Heart right ventricle (tissue), 16 donors: ENCODE measurements around the gene TSHR. TPM values are rescaled to one million over a fixed set of nuclear protein-coding genes. Genes with fewer than 3 reads are reported as not detected.
"Not testable (repeated sequence)": the region's sequence is repeated elsewhere in the genome, so short reads cannot be mapped to it uniquely, and the experiment has no call there.

Source experiments
- ATAC-seq, 8 donors: fragments of 200-7000 bp; cut with Tn5 transposase; one replicate each; pipeline ENCODE4 v1.9.1; 2020; ENCODE audit warnings: mild to moderate bottlenecking in 8 of 8, moderate library complexity in 8 of 8, moderate number of reproducible peaks in 1 of 8
- DNase-seq, 2 donors: peaks; one replicate each; pipeline ENCODE4 v3.0.0-alpha.2; 2020
- H3K27ac ChIP-seq, 10 donors: fragments of 200-600 bp; sonication (generic) in 2 of 10; one replicate each; pipeline versions ENCODE4 v1.5.0 to v1.8.0; 2020 to 2022; ENCODE audit warnings: mild to moderate bottlenecking in 3 of 10
- H3K27me3 ChIP-seq, 7 donors: fragments of 200-600 bp; one replicate each; pipeline ENCODE4 v1.8.0; 2021 to 2022; ENCODE audit warnings: mild to moderate bottlenecking in 2 of 7
- H3K36me3 ChIP-seq, 9 donors: fragments of 200-600 bp; sonication (generic) in 1 of 9; one replicate each; pipeline versions ENCODE4 v1.5.0 to v1.8.0; 2020 to 2022; ENCODE audit warnings: mild to moderate bottlenecking in 2 of 9
- H3K4me1 ChIP-seq, 9 donors: fragments of 200-600 bp; sonication (generic) in 1 of 9; one replicate each; pipeline versions ENCODE4 v1.5.0 to v1.8.0; 2020 to 2022; ENCODE audit warnings: mild to moderate bottlenecking in 4 of 9
- H3K4me3 ChIP-seq, 10 donors: fragments of 200-600 bp; sonication (generic) in 2 of 10; one replicate each; pipeline versions ENCODE4 v1.5.0 to v1.8.0; 2020 to 2022; ENCODE audit warnings: mild to moderate bottlenecking in 7 of 10, moderate library complexity in 2 of 10
- H3K9me3 ChIP-seq, 11 donors: fragments of 200-600 bp in 10 of 11; sonication (generic) in 2 of 11; one replicate each; pipeline versions ENCODE4 v1.5.0 to v1.8.0; 2013 to 2022; ENCODE audit warnings: mild to moderate bottlenecking in 2 of 11, control low read depth in 1 of 11, moderate library complexity in 1 of 11
- WGBS, 2 donors: extraction: QIAGEN DNeasy Blood & Tissue Kit; methylation state at CpG; one replicate each; pipeline ENCODE4 v1.1.7; 2013; ENCODE audit warnings: inconsistent platforms in 1 of 2; 5-methylcytosine and 5-hydroxymethylcytosine counted together
- intact Hi-C, 10 donors: fragments of 100-400 bp; cut with DNase I; formaldehyde crosslinking; loops; one replicate each; pipeline versions ENCODE4 v1.11.1 to v1.14.2; 2022
- long read RNA-seq, 3 donors: library from polyadenylated mRNA; unstranded; transcript quantifications; one replicate each; pipeline ENCODE4 v2.0.0, GENCODE V29; 2020 to 2021
- polyA plus RNA-seq, 2 donors: library from polyadenylated mRNA; stranded (reverse); fragments of 200-250 nt; gene quantifications; one replicate each; pipeline ENCODE4 v1.2.3, GENCODE V29; 2013
- total RNA-seq, 10 donors: library from RNA; stranded (reverse); fragmentation: NEBNext Ultra II Directional in 3 of 10; extraction: Animal tissue kit (Norgen Biotek cat#: 25700) in 3 of 10; gene quantifications; one replicate each; pipeline versions ENCODE4 v1.2.1 to v1.2.4, GENCODE V29; 2021 to 2023
- TF ChIP-seq, protein P1 (sequence below), 9 donors: fragments of 200-600 bp; sonication (generic) in 2 of 9; IDR thresholded peaks; one replicate each; pipeline versions ENCODE4 v1.5.0 to v1.8.0; 2021 to 2022; ENCODE audit warnings: antibody characterized with exemption in 9 of 9, mild to moderate bottlenecking in 5 of 9, moderate library complexity in 1 of 9
- donor health status: Arrhythmogenic right ventricular cardiomyopathy.
- donor health status: ischemic (EF 13 %, LVEDD 7.1; RV severe dilation, severe dysfunction).
- donor health status: healthy with polysubstance abuse.
- donor health status: DM: no; HTN: yes; CAD: no.
- donor health status: DM: no; HTN: no; CAD: no.
- donor health status: ischemic (EF 25% LVEDD 6.9; RV normal size, moderate dysfunction).
- donor health status: ischemic (EF 25% LVEDD 5.7; RV mildly dilated, moderate dysfunction).
- donor health status: healthy.
- donor health status: DM: yes; HTN: yes; CAD: no.
- donor health status: Ischemic cardiomyopathy.
- donor health status: ischemic (EF 35%, LVEDD 5.7; RV mildly dilated, moderate dysfunction).
- donor health status: nonischemic (EF 11% LVEDD 7.7; RV severe dilation, severe dysfunction).
- donor health status: DM: yes; HTN: yes; CAD: no.
- donor health status: PGD.
- donor health status: ischemic (EF 29% LVEDD 5.4; RV normal size, mild dysfunction).
- donor health status: nonischemic (EF 23%, LVEDD 6.1; RV moderate dilation, normal function).

The TSHR gene
- total RNA-seq (not detected), polyA plus RNA-seq (under 1 TPM in 1 of 2 donors, not detected in 1; 0.04 TPM)
- long read RNA-seq, donor 1: 0 reads
- long read RNA-seq, donor 2: 0 reads
- long read RNA-seq, donor 3: 0 reads

DNA sequence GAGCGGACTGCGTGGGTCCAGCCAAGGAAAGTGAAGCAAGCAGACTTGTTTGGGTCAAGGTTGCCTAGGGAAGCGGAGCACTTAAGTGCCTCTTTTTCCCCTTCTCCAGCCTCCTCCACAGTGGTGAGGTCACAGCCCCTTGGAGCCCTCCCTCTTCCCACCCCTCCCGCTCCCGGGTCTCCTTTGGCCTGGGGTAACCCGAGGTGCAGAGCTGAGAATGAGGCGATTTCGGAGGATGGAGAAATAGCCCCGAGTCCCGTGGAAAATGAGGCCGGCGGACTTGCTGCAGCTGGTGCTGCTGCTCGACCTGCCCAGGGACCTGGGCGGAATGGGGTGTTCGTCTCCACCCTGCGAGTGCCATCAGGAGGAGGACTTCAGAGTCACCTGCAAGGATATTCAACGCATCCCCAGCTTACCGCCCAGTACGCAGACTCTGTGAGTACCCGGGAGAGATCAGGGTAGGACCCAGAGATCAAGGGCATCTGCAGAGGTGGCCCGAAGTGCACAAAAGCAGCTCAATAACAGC lies at the start of gene TSHR:
Gene TSHR (plus strand): TSS at position 206 of the 526 bp plus-strand sequence. CDS start 60 bp downstream, at position 266.
- H3K27ac ChIP-seq: peak within 1 kb of the TSS in 1 of 10 donors; percentile 62
- peaks cover 0 to 28% (median 9%) of the 10 kb centered on the region in 9 donors for H3K4me1 ChIP-seq
- DNase-seq (peak in 1 of 2 donors; percentile 4), ATAC-seq (peak in 7 of 8 donors; percentile 18 to 54 (median 26))
- peaks cover 0 to 25% (median 15%) of the 10 kb centered on the region in 7 donors for H3K27me3 ChIP-seq
- peak within 1 kb of the TSS; percentile 32 to 64 (median 53) for H3K4me3 ChIP-seq
- no peaks in the 10 kb centered on the region for H3K36me3 ChIP-seq
- 15 to 16% methylated on average over 21 of the region's 21 CpGs for WGBS, 2 donors
- intact Hi-C loops: loop anchor here in 7 of 10 donors (2.0 to 10.0 kb wide), 5 partner anchors 31 to 499 kb away; no protein-coding TSS in a partner anchor
- TF ChIP-seq, protein P1, sequence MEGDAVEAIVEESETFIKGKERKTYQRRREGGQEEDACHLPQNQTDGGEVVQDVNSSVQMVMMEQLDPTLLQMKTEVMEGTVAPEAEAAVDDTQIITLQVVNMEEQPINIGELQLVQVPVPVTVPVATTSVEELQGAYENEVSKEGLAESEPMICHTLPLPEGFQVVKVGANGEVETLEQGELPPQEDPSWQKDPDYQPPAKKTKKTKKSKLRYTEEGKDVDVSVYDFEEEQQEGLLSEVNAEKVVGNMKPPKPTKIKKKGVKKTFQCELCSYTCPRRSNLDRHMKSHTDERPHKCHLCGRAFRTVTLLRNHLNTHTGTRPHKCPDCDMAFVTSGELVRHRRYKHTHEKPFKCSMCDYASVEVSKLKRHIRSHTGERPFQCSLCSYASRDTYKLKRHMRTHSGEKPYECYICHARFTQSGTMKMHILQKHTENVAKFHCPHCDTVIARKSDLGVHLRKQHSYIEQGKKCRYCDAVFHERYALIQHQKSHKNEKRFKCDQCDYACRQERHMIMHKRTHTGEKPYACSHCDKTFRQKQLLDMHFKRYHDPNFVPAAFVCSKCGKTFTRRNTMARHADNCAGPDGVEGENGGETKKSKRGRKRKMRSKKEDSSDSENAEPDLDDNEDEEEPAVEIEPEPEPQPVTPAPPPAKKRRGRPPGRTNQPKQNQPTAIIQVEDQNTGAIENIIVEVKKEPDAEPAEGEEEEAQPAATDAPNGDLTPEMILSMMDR (IDR thresholded peaks at IDR 0.05): no peak
- no peaks in the 10 kb centered on the region for H3K9me3 ChIP-seq

DNA sequence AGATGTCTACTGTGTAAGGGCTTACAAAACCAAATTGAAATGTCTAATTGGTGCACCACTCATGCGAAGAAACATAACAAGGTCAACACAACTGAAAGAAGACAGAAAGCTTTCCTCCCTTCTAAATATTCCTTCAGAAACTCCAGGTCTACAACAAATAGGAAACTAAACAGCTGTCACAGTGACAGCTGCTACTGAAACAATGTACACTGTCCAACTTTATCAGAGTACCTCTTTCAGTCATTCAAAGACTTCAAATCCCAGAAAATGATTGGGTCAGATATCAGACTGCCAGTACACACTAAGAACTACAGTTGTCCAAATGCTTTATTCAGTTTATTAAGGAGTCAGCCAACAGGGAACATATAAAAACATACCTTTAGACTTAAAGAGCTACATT lies 49.1 kb upstream of the TSHR start:
- no peak overlapping the region for H3K27ac ChIP-seq
- intact Hi-C loops: no loop called here
- ATAC-seq (no peak), DNase-seq (no peak)
- H3K4me1 ChIP-seq: no peaks in the 10 kb centered on the region
- H3K27me3 ChIP-seq: no peaks in the 10 kb centered on the region
- TF ChIP-seq, protein P1 (IDR thresholded peaks at IDR 0.05): no peak
- no peak overlapping the region for H3K4me3 ChIP-seq
- no peaks in the 10 kb centered on the region for H3K9me3 ChIP-seq
- H3K36me3 ChIP-seq: peaks cover 0 to 10% (median 0%) of the 10 kb centered on the region in 9 donors
- WGBS, 2 donors: 0 to 38% methylated on average over 1 of the region's 1 CpG

DNA sequence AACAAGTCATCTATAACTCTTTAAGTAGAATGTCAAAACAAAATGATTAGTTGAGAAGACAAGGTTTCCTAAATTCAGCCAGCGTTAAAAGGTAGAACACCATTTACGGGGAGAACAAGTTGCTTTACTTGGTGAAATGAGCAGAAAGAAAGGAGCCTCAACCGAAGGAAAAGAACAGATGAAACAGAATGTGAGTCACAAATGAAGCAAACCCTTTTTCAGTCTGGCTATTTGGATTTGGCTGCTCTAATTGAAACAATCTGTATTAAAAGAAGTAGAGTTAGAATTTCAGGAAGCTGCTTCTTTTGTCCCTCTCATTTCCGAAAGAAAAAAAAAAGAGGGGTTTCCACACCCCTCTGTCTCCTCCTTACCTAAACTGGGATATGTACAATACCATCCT lies 48.5 kb upstream of the TSHR start:
- WGBS, 2 donors: 82 to 97% methylated on average over 4 of the region's 4 CpGs
- Histone ChIP-seq H3K9me3 (no peaks in the 10 kb centered on the region), H3K4me3 (no peak overlapping the region), H3K36me3 (peaks cover 0 to 10% (median 0%) of the 10 kb centered on the region in 9 donors), H3K27ac (no peak overlapping the region), H3K4me1 (no peaks in the 10 kb centered on the region), H3K27me3 (no peaks in the 10 kb centered on the region)
- ATAC-seq: no peak
- TF ChIP-seq, protein P1 (IDR thresholded peaks at IDR 0.05): no peak
- DNase-seq: no peak
- intact Hi-C loops: no loop called here

DNA sequence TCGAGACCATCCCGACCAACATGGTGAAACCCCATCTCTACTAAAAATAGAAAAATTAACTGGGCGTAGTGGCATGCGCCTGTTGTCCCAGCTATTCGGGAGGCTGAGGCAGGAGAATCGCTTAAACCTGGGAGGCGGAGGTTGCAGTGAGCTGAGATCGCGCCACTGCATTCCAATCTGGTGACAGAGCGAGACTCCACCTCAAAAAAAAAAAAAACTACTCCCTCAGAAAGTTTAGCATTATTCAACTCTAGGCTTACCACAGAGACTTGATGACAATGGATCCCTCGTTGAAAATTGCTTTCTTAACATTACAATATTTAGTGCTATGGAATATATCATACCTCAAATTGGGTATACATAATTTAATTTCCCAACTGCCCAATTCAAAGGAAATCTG lies 43.4 kb upstream of the TSHR start:
- DNase-seq, H3K4me1 ChIP-seq, H3K27ac ChIP-seq, intact Hi-C loops, ATAC-seq, H3K27me3 ChIP-seq, H3K4me3 ChIP-seq, H3K9me3 ChIP-seq: not testable (repeated sequence)
- peaks cover 0 to 28% (median 0%) of the 10 kb centered on the region in 9 donors for H3K36me3 ChIP-seq
- WGBS, 2 donors: 93 to 95% methylated on average over 11 of the region's 11 CpGs

DNA sequence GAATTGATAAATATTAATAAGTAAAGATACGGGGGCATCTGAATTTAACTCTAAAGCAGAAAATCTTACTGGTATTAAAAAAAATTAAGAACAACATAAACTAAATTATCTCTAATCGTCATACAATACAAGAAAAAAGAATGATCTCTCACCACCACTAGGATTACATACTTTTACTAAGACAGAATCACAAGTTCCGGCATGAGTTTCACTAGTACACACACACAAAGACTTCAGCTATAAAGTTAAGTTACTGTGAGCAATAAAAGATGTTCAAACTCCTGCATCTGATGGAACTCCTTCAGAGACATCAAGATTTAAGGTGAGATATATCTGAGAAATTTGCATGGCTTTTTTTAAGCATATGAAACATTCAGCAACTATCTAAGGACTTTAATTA lies 35.8 kb upstream of the TSHR start:
- no peak for DNase-seq
- no peak for ATAC-seq
- Histone ChIP-seq H3K4me1 (no peaks in the 10 kb centered on the region), H3K27ac (no peak overlapping the region), H3K27me3 (no peaks in the 10 kb centered on the region), H3K9me3 (no peaks in the 10 kb centered on the region), H3K4me3 (no peak overlapping the region), H3K36me3 (peaks cover 0 to 15% (median 0%) of the 10 kb centered on the region in 9 donors)
- TF ChIP-seq, protein P1 (IDR thresholded peaks at IDR 0.05): no peak
- 93 to 94% methylated on average over 3 of the region's 3 CpGs for WGBS, 2 donors
- intact Hi-C loops: no loop called here
